NCI-H2196 (cell line): ENCODE measurements around the gene SMG7.
"Not testable (repeated sequence)": the region's sequence is repeated elsewhere in the genome, so short reads cannot be mapped to it uniquely, and the experiment has no call there.

ENCODE experiments used
- DNase-seq: peaks from one replicate; lab custom pipeline; 2025; ENCODE audit not compliant: unreplicated experiment; lab: John Stamatoyannopoulos, UW

SMG7 gene, protein sequence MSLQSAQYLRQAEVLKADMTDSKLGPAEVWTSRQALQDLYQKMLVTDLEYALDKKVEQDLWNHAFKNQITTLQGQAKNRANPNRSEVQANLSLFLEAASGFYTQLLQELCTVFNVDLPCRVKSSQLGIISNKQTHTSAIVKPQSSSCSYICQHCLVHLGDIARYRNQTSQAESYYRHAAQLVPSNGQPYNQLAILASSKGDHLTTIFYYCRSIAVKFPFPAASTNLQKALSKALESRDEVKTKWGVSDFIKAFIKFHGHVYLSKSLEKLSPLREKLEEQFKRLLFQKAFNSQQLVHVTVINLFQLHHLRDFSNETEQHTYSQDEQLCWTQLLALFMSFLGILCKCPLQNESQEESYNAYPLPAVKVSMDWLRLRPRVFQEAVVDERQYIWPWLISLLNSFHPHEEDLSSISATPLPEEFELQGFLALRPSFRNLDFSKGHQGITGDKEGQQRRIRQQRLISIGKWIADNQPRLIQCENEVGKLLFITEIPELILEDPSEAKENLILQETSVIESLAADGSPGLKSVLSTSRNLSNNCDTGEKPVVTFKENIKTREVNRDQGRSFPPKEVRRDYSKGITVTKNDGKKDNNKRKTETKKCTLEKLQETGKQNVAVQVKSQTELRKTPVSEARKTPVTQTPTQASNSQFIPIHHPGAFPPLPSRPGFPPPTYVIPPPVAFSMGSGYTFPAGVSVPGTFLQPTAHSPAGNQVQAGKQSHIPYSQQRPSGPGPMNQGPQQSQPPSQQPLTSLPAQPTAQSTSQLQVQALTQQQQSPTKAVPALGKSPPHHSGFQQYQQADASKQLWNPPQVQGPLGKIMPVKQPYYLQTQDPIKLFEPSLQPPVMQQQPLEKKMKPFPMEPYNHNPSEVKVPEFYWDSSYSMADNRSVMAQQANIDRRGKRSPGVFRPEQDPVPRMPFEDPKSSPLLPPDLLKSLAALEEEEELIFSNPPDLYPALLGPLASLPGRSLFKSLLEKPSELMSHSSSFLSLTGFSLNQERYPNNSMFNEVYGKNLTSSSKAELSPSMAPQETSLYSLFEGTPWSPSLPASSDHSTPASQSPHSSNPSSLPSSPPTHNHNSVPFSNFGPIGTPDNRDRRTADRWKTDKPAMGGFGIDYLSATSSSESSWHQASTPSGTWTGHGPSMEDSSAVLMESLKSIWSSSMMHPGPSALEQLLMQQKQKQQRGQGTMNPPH

DNA sequence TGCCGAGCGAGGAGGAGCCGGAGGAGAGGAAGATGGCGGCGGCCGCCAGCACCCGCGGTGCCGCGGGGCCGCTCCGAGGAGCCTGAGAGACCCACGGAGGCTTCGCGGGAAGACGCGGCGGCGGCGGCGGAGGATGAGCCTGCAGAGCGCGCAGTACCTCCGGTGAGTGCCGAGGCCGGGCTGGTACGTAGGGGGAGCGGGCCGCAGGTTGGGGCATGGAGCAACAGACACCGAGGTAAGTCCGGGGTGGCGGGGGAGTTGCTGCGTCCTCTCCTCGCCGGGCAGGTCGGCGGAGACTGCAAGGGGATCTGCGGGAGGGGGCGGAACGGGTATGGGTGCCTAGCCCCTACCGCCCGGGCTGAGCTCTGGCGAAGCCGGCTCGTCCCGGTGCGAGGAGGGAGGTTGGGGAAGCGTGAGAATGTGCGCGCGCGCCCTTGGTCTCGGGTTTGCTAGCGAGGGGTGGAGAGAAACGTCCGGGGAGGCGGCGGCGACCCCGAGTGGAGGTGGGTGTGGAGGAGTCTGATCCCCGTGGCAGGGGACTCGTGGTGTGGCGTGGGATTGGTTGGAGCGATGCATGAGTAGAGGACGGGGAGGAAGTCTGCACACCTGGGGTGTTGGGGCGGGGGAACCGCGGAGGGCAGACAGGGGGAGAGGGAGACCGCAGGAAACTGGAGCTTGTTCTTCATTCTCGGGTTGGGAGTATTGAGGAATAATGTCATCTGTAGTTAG, at the start of gene SMG7:
Gene SMG7 (plus strand): TSS at position 12 of the 729 bp plus-strand sequence. CDS start 122 bp downstream, at position 134.
- DNase-seq = no peak

GRCh38 chr1:183423541-183423940, 48.8 kb upstream of the SMG7 start:
- no peak for DNase-seq

DNA sequence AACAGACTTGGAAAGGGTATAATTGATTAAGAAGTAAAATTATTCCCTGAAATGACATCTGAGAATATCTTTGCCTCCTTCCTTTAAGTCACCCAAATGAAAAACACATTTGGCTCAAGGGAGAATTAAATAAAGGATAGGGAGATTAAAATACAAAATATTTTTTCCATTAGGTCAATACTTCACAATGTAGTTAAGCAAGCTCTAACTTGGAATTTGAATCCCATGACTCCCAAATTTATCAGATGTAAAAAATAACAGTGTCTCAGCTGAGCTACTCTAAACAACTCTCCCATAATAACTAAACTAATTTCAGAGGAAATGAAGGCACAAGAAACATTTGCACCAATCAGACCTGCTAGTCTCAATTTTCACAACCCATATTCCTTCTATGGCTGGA, 47.6 kb upstream of the SMG7 start:
- DNase-seq = no peak

DNA sequence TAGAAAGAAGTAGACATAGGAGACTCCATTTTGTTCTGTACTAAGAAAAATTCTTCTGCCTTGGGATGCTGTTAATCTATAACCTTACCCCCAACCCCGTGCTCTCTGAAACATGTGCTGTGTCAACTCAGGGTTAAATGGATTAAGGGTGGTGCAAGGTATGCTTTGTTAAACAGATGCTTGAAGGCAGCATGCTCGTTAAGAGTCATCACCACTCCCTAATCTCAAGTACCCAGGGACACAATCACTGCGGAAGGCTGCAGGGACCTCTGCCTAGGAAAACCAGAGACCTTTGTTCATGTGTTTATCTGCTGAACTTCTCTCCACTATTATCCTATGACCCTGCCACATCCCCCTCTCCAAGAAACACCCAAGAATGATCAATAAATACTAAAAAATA, 44.7 kb upstream of the SMG7 start:
- DNase-seq = not testable (repeated sequence)

GRCh38 chr1:183431840-183432547, 40.3 kb upstream of the SMG7 start:
- no peak for DNase-seq

DNA sequence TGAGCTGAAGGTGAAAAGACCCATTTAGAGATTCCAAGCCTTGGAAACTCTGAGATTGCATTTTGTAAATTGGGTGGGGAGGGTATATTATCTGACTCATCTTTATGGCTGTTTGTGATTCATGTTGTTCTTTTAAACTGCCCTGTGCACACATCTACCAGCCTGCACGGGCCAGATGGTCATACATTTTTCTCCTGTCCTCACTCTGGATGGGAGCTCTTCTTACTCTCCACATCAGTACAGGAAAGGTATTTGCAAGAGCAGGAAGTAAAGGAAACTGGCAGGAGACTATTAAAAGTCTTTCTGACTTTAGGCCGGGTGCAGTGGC, 39.8 kb upstream of the SMG7 start:
- DNase-seq = no peak

DNA sequence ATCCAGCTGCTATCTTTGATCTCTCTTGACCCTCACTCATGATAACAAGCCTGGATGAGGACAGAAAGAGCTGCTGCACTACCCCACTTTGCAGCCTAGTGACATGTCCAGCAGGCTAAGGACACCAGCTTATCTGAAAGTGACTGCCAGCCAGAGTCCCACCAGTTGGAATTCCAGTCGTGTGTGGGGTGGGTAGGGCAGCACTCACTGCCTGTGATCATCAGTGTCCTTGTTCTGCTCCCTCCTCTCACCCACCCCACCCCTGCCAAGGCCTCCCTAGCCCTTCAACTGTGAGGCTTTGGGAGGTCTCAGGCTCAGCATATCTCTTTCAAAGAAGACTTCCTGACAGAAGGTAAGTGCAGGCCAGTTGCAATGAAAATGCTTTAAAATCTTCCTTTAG, 38.6 kb upstream of the SMG7 start:
- no peak for DNase-seq

DNA sequence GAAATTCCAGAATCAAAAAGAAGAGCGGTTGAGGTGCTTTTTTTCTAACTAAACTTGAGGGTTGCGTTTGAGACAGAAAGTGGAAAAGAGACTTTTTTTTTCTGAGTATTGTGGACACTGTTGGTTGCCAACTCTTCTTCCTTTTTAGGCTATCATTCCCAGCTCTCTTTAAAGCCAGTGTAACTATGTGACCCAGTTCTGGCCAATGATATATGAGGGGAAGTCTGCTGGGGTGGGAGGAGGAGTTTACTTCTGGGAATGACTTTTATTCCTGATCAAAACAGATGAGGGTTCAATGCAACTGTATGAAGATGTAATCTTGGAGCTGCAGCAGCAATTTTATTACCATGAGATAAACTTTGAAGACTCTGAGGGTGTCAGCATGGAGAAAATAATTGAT, 36.8 kb upstream of the SMG7 start:
- DNase-seq = no peak

- no peak for DNase-seq
Observed at GRCh38 chr1:183438060-183438459, 34.2 kb upstream of the SMG7 start.

DNA sequence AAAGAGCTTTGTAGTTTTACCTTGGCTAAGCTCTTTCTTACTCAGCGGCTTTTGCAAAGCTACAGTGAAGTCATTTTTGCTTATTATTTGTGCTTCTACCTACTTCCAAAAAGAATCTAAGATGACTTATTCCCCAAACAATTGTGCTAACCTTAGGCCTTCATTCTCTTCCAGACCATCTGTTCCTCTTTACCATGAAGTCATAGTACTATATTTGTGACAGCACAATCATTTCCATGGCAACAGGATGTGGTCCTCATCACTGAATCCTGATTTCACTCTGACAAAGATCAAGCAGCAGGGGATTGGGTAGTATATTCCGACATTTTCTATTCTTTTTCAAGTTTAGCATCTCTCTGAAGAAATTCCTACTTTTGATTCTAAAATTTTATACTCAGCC, 29.3 kb upstream of the SMG7 start:
- no peak for DNase-seq

GRCh38 chr1:183443466-183443865, 28.8 kb upstream of the SMG7 start:
- DNase-seq = no peak

DNA sequence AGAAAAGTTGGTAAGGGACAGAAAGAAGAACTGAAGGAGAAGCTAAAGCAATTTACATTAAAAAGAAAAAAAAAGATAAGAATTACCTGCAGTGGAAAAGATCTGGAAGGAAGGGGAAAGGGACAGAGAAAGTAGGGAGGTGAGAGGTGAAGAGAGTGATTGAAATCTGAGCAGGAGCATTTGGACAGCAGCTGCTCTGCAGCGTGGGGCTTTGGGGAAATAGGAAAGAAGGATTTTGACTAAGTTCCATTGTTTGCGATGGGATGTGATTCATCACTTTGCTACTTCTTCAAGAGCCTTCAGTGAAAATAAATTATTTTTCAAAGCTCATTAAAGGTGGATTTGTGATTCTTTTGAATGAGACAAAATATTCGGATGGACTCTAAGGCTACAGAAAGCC, 28.1 kb upstream of the SMG7 start:
- DNase-seq = no peak

GRCh38 chr1:183449223-183449770, 23.0 kb upstream of the SMG7 start:
- no peak for DNase-seq

DNA sequence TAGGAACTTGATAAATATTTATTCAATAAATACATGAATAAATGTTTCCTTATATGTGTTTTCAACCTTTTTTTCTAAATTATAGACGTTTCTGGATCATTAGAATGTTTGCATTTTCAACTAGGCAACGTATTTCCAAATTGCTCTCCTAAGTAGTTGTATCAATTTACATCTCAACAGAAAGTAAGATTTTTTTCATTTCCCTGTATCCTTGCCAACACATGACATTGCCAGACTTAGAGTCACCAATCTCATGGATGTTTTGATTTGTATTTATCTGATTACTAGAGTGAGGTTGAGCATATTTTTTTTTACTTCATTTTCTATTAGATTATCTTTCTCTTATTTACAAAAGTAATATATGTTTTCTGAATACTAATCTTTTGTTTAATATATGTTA, 22.2 kb upstream of the SMG7 start:
- DNase-seq = peak; percentile 34

GRCh38 chr1:183454377-183454776, 17.9 kb upstream of the SMG7 start:
- no peak for DNase-seq

DNA sequence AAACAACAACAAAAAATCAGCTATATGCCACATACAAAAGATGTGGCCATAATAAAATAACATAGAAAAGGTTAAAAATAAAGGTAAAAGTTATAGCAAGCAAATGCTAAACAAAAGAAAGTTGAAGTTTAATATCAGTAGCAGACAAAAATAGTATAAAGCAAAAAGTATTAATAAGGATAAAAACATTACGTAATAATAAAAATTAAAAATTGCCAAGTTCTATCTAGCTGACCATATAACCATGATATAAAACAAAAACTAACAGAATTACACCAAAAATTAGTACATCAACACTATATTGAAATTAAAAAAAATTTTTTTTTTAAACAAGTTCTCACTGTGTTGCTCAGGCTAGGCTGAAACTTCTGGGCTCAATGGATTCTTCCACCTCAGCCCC, 15.5 kb upstream of the SMG7 start:
- DNase-seq = no peak

- no peak for DNase-seq
Observed at GRCh38 chr1:183457449-183457848, 14.8 kb upstream of the SMG7 start.

DNA sequence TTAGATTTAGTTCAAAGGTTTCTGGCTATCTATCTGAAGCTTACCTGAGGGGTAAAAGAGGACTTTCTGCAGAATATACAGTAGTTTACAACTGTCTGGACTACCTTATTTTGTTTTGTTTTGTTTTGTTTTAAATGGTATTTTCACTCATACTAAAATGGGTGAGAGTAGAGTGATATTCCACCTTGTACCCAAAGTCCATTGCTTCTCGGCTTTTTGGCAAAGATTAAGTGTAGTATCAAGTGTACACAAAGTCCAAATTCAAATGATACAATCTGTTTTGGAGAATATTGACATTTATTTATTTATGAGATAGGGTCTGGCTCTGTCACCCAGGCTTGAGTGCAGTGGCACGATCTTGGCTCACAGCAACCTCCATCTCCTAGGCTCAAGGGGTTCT, 11.7 kb upstream of the SMG7 start:
- DNase-seq = no peak

- no peak for DNase-seq
Observed at GRCh38 chr1:183461350-183461749, 10.9 kb upstream of the SMG7 start.

GRCh38 chr1:183463566-183463965, 8.7 kb upstream of the SMG7 start:
- no peak for DNase-seq
